HUES64 (cell line): ENCODE data around the gene FAM24B. TPM values are rescaled to one million over a fixed set of nuclear protein-coding genes. Genes with fewer than 3 reads are reported as not detected.
"Not testable (repeated sequence)": the region's sequence is repeated elsewhere in the genome, so short reads cannot be mapped to it uniquely, and the experiment has no call there.

ENCODE experiments used
- H3K27ac ChIP-seq: 2 replicates; pipeline ENCODE4 v1.7.0; 2013; ENCODE audit warnings: low read depth, low read length, inconsistent platforms
- H3K27me3 ChIP-seq: 2 replicates; pipeline ENCODE4 v1.6.1; 2013; ENCODE audit warnings: mild to moderate bottlenecking, low read length; ENCODE audit not compliant: insufficient read depth
- H3K36me3 ChIP-seq: 2 replicates; pipeline ENCODE4 v1.6.1; 2013; ENCODE audit warnings: mild to moderate bottlenecking, low read length; ENCODE audit not compliant: insufficient read depth
- H3K4me1 ChIP-seq: 2 replicates; pipeline ENCODE4 v1.6.1; 2013; ENCODE audit warnings: mild to moderate bottlenecking, low read length, moderate library complexity; ENCODE audit not compliant: insufficient read depth
- H3K4me3 ChIP-seq: 2 replicates; pipeline ENCODE4 v1.5.1; 2013; ENCODE audit warnings: mild to moderate bottlenecking, low read length, moderate library complexity
- H3K9ac ChIP-seq: 2 replicates; pipeline ENCODE4 v1.6.1; 2013; ENCODE audit warnings: mild to moderate bottlenecking, low read depth, low read length
- H3K9me3 ChIP-seq: 2 replicates; pipeline ENCODE4 v1.6.1; 2013; ENCODE audit warnings: low read depth, low read length; ENCODE audit not compliant: insufficient read depth
- WGBS: fragments of 150-250, 120-280 bp; methylation state at CpG from one replicate; pipeline ENCODE4 v1.1.7; 2013; ENCODE audit warnings: missing lambda C conversion rate; 5-methylcytosine and 5-hydroxymethylcytosine counted together
- polyA plus RNA-seq, 2 experiments: library from polyadenylated mRNA; stranded (reverse); fragments of 50-300 nt; gene quantifications; one replicate each; pipeline ENCODE4 v1.2.3, GENCODE V29; 2013

Gene FAM24B, protein sequence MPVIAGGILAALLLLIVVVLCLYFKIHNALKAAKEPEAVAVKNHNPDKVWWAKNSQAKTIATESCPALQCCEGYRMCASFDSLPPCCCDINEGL
- 6.3 TPM for polyA plus RNA-seq (2013, experiment 1 of 2)
- polyA plus RNA-seq (2013, experiment 2 of 2), result 4.3 TPM

DNA sequence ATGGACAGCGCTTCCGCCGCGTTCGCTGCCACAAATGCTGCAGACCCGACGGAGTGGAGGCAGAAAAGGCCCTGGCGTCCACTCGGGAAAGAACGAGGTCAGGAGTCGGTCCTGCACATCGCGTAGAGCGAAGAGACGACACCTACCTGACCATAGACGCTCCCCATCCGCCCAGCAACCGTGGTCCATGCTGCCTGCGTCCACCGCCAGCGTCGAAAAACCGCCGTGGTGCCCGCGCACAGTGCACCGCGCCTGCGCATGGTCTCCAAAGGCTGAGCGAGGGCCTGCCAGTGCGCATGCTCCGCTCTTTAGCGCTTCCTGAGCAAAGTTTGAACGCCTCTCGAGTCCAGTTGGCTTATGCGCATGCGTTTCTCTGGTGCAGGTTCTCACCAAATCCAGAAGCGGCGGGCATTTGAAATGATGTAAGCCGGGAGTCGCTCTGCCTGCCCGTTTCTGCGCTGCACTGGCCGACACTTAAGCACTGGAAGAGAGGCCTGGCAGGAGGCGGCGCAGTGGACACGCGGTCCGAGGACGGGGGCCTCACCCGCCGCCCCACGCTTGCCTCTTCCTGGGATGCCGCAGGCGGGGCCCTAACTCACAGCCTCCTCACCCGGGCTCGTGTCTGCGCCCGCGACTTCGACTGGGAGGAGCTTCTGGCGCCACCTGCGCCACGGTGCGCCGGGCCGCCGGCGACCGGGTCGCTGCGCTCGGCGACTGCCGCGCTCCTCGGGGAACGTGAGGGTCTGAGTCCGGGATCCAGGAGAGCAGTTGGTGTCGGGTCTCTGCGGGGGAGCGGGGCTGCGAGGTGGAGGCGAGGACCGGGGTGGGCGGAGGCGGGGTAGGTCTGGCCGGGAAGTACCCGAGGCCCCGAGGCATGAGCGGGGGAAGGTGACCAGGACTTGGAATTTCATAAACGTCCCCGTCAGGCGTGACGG lies at the start of gene FAM24B:
FAM24B (minus strand) TSS at position 243 of the 935 bp plus-strand sequence. CDS start 29,066 bp downstream, outside the sequence.
- 94% methylated on average over 95 of the region's 95 CpGs for WGBS
- peaks cover 41% of the 10 kb centered on the region for H3K4me1 ChIP-seq
- peaks cover 11% of the 10 kb centered on the region; the same call in 1 of the 2 replicates for H3K27me3 ChIP-seq
- peak within 1 kb of the TSS; percentile 60 for H3K9ac ChIP-seq
- H3K36me3 ChIP-seq, result no peaks in the 10 kb centered on the region
- peak within 1 kb of the TSS; percentile 66; the same call in 1 of the 2 replicates for H3K27ac ChIP-seq
- peak within 1 kb of the TSS; percentile 77 for H3K4me3 ChIP-seq
- no peaks in the 10 kb centered on the region for H3K9me3 ChIP-seq

DNA sequence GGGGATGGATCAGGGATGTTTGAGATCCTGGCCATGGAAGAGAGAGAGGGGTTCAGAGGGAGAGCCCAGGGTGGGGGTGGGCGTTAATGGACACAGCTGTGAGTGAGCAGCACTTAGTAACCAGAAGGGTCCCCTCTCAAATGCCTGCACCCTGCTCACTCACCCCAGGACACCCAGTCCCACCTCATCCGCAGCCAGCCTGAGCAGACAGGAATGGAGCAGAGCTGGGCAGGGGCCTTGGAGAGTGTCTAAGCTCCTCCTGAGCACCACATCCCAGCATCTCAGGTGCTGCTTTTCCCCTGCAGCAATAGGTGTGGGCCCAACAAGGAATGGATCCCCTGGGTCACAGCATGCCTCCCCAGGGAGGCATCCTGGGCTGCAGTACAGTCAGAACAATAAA lies 36.3 kb upstream of the FAM24B start:
- 100% methylated on average over 1 of the region's 2 CpGs for WGBS
- H3K9ac ChIP-seq, result no peak overlapping the region

DNA sequence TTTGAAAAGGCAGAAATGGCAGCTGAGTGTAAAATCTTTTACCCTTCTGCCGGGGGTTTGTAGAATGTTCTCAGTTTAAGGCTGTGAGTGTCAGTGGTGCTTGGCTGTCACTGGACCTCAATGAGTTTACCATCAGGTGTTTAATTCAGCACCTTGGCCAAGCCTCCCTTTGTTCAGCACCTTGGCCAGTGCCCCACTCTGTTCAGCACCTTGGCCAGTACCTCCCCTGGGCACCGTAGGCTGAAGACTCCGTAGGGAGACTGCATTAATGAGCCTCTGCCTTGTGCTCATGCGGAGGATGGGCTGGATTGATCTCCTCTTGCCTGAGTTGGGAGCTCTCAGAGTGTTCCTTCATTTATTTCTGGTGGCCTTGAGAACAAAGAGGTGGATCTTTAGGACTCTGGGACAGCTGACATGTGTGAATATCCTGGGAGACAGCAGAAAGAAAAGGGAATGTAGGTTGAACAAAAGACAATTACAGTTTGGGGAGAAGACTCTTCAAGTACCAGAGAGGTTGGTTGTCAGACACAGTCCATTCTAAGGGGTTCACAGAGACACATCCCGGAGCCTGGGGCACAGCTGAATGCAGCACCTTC lies 32.6 kb upstream of the FAM24B start:
- peaks cover 1% of the 10 kb centered on the region; the same call in 1 of the 2 replicates for H3K27me3 ChIP-seq
- H3K4me1 ChIP-seq, result no peaks in the 10 kb centered on the region
- 24% methylated on average over 5 of the region's 5 CpGs for WGBS
- no peaks in the 10 kb centered on the region for H3K36me3 ChIP-seq
- no peak overlapping the region for H3K9ac ChIP-seq
- no peak overlapping the region for H3K27ac ChIP-seq
- H3K4me3 ChIP-seq, result no peak overlapping the region
- no peaks in the 10 kb centered on the region for H3K9me3 ChIP-seq

More for the DNA sequence above, 36.3 kb upstream of the FAM24B start:
- Histone ChIP-seq H3K27ac (no peak overlapping the region), H3K9me3 (no peaks in the 10 kb centered on the region), H3K4me1 (no peaks in the 10 kb centered on the region), H3K27me3 (no peaks in the 10 kb centered on the region), H3K4me3 (no peak overlapping the region), H3K36me3 (no peaks in the 10 kb centered on the region)

DNA sequence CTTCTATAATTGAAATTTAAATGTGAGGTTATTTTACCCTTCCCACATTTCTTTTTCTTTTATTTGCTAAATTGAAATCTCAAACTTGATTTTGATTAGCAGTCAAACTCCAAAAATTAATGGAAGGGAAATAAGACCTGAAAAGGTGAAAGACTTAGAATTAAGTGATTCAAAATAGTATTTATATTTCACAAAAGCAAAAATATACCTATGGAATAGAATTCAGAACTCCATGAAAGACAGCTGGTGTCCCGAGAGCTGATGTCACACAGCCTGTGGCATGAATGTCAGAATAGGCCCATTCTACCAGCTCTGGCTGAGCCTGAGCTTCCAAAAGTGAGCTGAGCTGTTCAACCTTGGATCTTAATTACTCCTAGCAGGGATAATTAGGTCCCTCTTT lies 30.9 kb upstream of the FAM24B start, which contains the start of gene FAM24A:
FAM24A (plus strand) TSS at position 301 of the 400 bp plus-strand sequence. CDS start 1,025 bp downstream, outside the sequence.
- WGBS, result 92% methylated on average over 1 of the region's 1 CpG
- Histone ChIP-seq H3K4me3 (no peak within 1 kb of the TSS), H3K4me1 (no peaks in the 10 kb centered on the region), H3K9ac (no peak within 1 kb of the TSS), H3K36me3 (no peaks in the 10 kb centered on the region), H3K27ac (no peak within 1 kb of the TSS), H3K9me3 (no peaks in the 10 kb centered on the region), H3K27me3 (peaks cover 2% of the 10 kb centered on the region; the same call in 1 of the 2 replicates)

DNA sequence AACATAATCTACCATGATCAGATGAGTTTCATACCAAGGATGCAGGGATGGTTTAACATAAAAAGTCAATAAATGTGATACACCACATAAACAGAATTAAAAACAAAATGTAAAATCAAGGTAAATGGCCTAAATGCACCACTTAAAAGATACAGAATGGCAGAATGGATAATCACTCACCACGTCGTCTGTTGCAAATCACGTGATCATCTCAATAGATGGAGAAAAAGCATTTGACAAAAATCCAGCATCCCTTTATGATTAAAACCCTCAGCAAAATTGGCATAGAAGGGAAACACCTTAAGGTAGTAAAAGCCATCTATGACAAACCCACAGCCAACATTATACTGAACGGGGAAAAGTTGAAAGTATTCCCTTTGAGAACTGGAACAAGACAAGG lies 24.5 kb upstream of the FAM24B start:
- not testable (repeated sequence) for H3K4me3 ChIP-seq, H3K4me1 ChIP-seq, H3K9me3 ChIP-seq, H3K36me3 ChIP-seq, H3K27me3 ChIP-seq, H3K27ac ChIP-seq, H3K9ac ChIP-seq
- 93% methylated on average over 4 of the region's 4 CpGs for WGBS

DNA sequence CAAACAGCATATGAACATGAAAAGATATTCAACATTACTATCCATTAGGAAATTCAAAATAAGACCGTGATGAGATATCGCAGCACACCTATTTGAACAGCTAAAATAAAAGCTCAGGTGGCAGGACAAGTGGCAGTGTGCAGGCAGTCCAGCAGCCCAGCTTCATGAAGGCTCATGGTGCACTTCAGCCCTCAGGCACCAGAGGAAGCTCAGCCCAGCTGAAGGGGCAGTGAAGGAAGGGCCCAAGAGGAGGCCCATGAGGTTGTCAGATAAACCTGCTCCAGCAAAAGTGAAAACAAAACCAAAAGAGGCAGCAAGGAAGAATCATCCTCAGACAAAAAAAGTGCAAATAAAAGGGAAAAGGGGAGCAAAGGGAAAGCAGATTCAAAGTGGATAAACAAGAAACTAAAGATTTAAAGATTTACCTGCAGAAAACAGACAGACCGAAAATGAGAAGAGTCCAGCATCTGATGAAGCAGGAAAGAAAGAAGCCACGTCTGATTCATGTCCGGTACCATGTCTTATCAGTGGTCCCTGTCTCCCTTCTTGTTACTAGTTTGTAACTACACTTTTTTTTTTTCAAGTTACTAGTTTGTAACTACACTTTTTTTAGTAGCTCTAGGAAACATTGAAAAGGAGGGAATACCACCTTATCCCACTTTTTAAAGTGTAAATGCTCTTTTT lies 15.0 kb upstream of the FAM24B start:
- no peak overlapping the region for H3K27ac ChIP-seq
- no peaks in the 10 kb centered on the region for H3K9me3 ChIP-seq
- WGBS, result 93% methylated on average over 5 of the region's 5 CpGs
- H3K4me1 ChIP-seq, result no peaks in the 10 kb centered on the region
- no peak overlapping the region for H3K4me3 ChIP-seq
- H3K27me3 ChIP-seq, result no peaks in the 10 kb centered on the region
- H3K9ac ChIP-seq, result no peak overlapping the region
- no peaks in the 10 kb centered on the region for H3K36me3 ChIP-seq

DNA sequence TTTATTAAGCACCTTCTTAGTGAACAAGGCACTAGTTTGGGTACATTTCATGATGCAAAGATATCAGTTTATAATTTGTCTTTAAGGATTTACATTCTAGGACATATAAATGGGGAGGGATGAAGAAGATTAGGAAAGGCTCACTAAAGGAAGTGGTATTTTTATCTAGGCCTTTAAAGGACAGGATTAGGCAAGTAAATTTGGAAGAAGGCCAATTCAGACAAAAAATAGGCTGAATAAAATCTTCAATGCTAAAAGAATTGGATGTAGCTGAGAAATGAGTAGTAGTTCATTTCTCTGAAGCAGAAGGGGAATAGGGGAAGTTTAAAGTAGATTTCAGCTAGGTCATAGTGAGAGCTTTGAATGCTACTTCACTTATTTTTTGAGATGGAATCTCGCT lies 4.8 kb upstream of the FAM24B start:
- no peak overlapping the region for H3K9ac ChIP-seq
- H3K27me3 ChIP-seq, result peaks cover 11% of the 10 kb centered on the region; the same call in 1 of the 2 replicates
- no peaks in the 10 kb centered on the region for H3K9me3 ChIP-seq
- WGBS, result 95% methylated on average over 1 of the region's 1 CpG
- H3K27ac ChIP-seq, result no peak overlapping the region
- no peaks in the 10 kb centered on the region for H3K4me1 ChIP-seq
- no peaks in the 10 kb centered on the region for H3K36me3 ChIP-seq
- no peak overlapping the region for H3K4me3 ChIP-seq

DNA sequence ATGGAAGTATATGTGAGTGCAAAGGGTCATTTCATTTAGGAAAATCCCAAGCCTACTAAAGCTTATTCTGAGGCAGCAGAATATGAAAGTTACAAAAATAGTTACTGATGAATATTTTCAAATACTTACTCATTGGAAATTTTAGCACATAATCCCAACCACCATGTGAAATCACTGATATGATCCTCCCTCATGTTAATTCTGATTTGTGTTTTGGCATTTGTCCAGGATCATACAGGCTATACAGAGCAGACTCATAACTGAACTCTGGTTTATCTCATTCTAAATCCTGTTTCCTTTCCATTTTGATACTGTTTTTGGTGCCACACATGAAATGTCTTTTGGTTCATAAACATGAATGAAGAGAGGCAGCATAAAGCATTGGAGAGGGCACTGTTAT lies 3.4 kb upstream of the FAM24B start:
- Histone ChIP-seq H3K27ac (no peak overlapping the region), H3K9ac (no peak overlapping the region), H3K27me3 (peaks cover 11% of the 10 kb centered on the region; the same call in 1 of the 2 replicates), H3K9me3 (no peaks in the 10 kb centered on the region), H3K36me3 (no peaks in the 10 kb centered on the region), H3K4me1 (peaks cover 11% of the 10 kb centered on the region), H3K4me3 (no peak overlapping the region)

DNA sequence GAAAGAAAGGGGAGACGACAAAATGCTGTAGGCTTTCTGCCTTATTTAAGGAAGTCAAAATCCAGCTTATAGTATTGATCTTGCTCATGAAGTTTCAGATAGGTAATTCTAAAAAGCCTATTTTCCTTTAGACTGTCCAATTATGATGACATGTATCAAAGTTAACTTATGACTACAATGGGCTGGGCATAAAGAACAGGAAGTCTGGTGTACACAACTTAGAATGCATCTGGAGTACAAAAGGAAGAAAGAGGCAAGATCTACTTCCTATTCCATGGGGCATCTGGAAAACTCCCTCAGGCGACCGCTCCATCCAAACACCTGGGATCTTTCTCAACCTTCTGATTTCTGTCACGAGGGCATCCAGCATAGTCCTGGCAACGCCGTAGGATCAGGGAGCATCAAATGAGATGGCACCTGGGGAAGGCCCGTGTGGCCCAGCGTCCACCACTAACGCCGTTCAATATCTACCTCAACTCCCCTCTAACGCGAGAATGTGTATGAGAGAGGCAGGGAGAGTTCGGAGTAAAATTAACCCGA lies 512 bp downstream of the FAM24B start:
- peaks cover 11% of the 10 kb centered on the region; the same call in 1 of the 2 replicates for H3K27me3 ChIP-seq
- no peaks in the 10 kb centered on the region for H3K36me3 ChIP-seq
- H3K4me3 ChIP-seq, result peak overlapping the region; percentile 77
- no peak overlapping the region for H3K27ac ChIP-seq
- 96% methylated on average over 14 of the region's 14 CpGs for WGBS
- H3K9me3 ChIP-seq, result no peaks in the 10 kb centered on the region
- peaks cover 48% of the 10 kb centered on the region for H3K4me1 ChIP-seq
- peak overlapping the region; percentile 60; the same call in 1 of the 2 replicates for H3K9ac ChIP-seq

DNA sequence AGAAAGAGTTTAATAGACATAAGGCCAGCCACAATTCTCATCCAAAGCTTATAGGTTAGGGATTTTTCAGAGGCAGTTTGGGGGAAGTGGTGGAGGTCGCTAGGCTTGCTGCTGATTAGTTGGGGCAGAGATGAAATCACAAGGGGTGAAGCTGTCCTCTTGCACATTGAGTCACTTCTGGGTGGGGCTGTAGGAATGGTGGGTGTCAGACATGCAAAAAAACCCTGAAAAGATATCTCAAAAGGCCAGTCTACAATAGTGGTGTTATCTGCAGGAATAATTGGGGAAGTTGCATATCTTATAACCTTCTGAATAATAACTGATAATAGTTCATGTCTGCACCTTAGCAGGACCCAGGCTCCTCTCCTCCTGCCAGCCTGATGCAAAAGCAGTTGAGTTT lies 2.1 kb downstream of the FAM24B start:
- H3K9ac ChIP-seq, result peak overlapping the region; percentile 52; the same call in 1 of the 2 replicates
- H3K4me3 ChIP-seq, result peak overlapping the region; percentile 77
- H3K36me3 ChIP-seq, result no peaks in the 10 kb centered on the region
- H3K27ac ChIP-seq, result peak overlapping the region; percentile 92
- H3K27me3 ChIP-seq, result peaks cover 11% of the 10 kb centered on the region; the same call in 1 of the 2 replicates
- no peaks in the 10 kb centered on the region for H3K9me3 ChIP-seq
- H3K4me1 ChIP-seq, result peaks cover 58% of the 10 kb centered on the region
- WGBS, result 31% methylated on average over 1 of the region's 1 CpG
